Measurements from ENCODE around the gene RHOH. TPM values are rescaled to one million over a fixed set of nuclear protein-coding genes. Genes with fewer than 3 reads are reported as not detected.
A peak's percentile ranks its signal among the peaks of the same experiment; 100 is the strongest.

The RHOH gene
- total RNA-seq, 3 donors from 2014 or later (not counting 1 experiment from before 2014, with no cell fraction given): 195 to 233 (median 195) TPM

DNA sequence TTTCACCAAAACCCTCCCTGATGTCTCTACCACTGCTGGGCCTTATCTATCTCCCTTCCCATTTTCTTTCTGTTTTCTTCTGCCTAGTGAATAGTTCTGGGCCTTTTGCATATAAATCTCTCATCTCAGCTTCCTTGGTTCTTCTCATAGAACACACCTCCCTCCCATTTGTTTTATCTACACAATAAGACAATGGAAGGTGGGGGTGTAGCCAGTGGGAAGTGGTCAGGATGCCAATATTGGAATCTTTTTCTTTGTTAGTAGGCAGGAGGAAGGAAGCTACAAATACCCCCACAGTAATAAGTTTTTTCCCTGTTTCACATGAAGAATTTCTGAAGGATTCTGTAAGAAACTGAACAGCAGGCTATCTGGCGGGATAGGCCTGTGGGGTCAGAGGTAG, 30.9 kb upstream of the RHOH start:
- intact Hi-C loops (cut with micrococcal nuclease): no loop called here
- TF ChIP-seq, protein P1, sequence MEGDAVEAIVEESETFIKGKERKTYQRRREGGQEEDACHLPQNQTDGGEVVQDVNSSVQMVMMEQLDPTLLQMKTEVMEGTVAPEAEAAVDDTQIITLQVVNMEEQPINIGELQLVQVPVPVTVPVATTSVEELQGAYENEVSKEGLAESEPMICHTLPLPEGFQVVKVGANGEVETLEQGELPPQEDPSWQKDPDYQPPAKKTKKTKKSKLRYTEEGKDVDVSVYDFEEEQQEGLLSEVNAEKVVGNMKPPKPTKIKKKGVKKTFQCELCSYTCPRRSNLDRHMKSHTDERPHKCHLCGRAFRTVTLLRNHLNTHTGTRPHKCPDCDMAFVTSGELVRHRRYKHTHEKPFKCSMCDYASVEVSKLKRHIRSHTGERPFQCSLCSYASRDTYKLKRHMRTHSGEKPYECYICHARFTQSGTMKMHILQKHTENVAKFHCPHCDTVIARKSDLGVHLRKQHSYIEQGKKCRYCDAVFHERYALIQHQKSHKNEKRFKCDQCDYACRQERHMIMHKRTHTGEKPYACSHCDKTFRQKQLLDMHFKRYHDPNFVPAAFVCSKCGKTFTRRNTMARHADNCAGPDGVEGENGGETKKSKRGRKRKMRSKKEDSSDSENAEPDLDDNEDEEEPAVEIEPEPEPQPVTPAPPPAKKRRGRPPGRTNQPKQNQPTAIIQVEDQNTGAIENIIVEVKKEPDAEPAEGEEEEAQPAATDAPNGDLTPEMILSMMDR (IDR thresholded peaks at IDR 0.05): no peak
- Histone ChIP-seq H3K27me3 (ENCODE audit: control insufficient read depth, insufficient read depth, low read length) (no peaks in the 10 kb centered on the region), H3K9me3 (ENCODE audit: control insufficient read depth, insufficient read depth, low read length) (no peaks in the 10 kb centered on the region), H3K36me3 (ENCODE audit: control insufficient read depth, insufficient read depth, low read length) (no peaks in the 10 kb centered on the region), H3K27ac (ENCODE audit: low read length) (no peak overlapping the region), H3K4me3 (ENCODE audit: low read length) (no peak overlapping the region), H3K4me1 (ENCODE audit: control insufficient read depth, insufficient read depth, low read length) (no peaks in the 10 kb centered on the region)
- Mint-ChIP-seq H3K4me1 (no peaks in the 10 kb centered on the region), H3K27me3 (ENCODE audit: low read depth in 2 of 2) (no peaks in the 10 kb centered on the region), H3K4me3 (no peak overlapping the region), H3K27ac (no peak overlapping the region), H3K9me3 (peaks cover 0 to 3% of the 10 kb centered on the region in 2 donors), H3K36me3 (peaks cover 24% of the 10 kb centered on the region)
- 100% methylated on average over 1 of the region's 1 CpG for WGBS (ENCODE audit: insufficient coverage)
- DNase-seq (no peak), ATAC-seq (no peak)

DNA sequence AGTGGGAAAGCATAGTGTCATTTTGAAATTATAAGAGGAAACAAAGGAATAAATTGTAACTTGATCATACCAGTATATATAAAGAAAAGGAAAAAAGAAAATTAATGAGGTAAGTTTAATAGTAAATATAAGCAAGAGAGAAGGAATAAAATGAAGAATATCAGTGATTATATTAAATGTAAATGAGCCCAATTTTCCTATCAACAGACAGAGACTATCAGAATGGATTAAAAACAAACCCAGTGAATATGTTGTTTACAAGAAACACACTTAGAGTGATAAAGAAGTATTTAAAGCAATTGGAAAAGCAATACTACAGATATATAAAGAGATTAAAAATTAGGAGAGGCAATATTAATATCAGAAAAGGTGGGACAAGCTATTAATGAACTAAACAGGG, 28.8 kb upstream of the RHOH start:
- Mint-ChIP-seq H3K36me3 (peaks cover 17% of the 10 kb centered on the region), H3K9me3 (peaks cover 0 to 3% of the 10 kb centered on the region in 2 donors), H3K27me3 (ENCODE audit: low read depth in 2 of 2) (no peaks in the 10 kb centered on the region), H3K4me1 (peaks cover 3 to 5% of the 10 kb centered on the region in 2 donors), H3K27ac (no peak overlapping the region), H3K4me3 (no peak overlapping the region)
- intact Hi-C loops (cut with micrococcal nuclease): no loop called here
- H3K36me3 ChIP-seq (ENCODE audit: control insufficient read depth, insufficient read depth, low read length): no peaks in the 10 kb centered on the region
- no peak for DNase-seq
- H3K27me3 ChIP-seq (ENCODE audit: control insufficient read depth, insufficient read depth, low read length): no peaks in the 10 kb centered on the region
- no peak overlapping the region for H3K27ac ChIP-seq (ENCODE audit: low read length)
- TF ChIP-seq, protein P1 (IDR thresholded peaks at IDR 0.05): no peak
- no peak for ATAC-seq
- H3K4me3 ChIP-seq (ENCODE audit: low read length): no peak overlapping the region
- H3K9me3 ChIP-seq (ENCODE audit: control insufficient read depth, insufficient read depth, low read length): no peaks in the 10 kb centered on the region
- H3K4me1 ChIP-seq (ENCODE audit: control insufficient read depth, insufficient read depth, low read length): no peaks in the 10 kb centered on the region

DNA sequence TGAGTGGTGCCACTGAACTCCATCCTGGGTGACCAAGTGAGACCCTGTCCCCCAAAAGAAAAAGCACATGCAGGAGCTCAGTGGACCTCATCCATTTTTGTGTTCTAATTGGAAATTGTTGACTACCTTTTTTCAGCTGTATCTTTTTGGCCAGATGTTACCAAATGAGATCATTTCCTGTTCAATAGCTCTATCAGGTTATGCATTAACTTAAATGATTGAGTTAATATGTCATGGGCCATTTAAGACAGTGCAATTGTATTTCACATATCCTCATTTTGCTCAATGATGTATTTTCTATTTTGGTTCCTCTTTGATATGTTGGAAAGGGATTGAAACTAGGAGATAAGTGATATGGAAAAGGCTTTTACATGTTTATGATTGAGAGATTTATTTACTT, 26.2 kb upstream of the RHOH start:
- Mint-ChIP-seq H3K36me3 (peaks cover 17% of the 10 kb centered on the region), H3K9me3 (peaks cover 0 to 3% of the 10 kb centered on the region in 2 donors), H3K4me3 (no peak overlapping the region), H3K4me1 (peaks cover 13 to 14% of the 10 kb centered on the region in 2 donors), H3K27ac (no peak overlapping the region), H3K27me3 (ENCODE audit: low read depth in 2 of 2) (no peaks in the 10 kb centered on the region)
- Histone ChIP-seq H3K4me1 (ENCODE audit: control insufficient read depth, insufficient read depth, low read length) (no peaks in the 10 kb centered on the region), H3K4me3 (ENCODE audit: low read length) (no peak overlapping the region), H3K27me3 (ENCODE audit: control insufficient read depth, insufficient read depth, low read length) (no peaks in the 10 kb centered on the region), H3K9me3 (ENCODE audit: control insufficient read depth, insufficient read depth, low read length) (no peaks in the 10 kb centered on the region), H3K27ac (ENCODE audit: low read length) (no peak overlapping the region), H3K36me3 (ENCODE audit: control insufficient read depth, insufficient read depth, low read length) (no peaks in the 10 kb centered on the region)
- no peak for ATAC-seq
- TF ChIP-seq, protein P1 (IDR thresholded peaks at IDR 0.05): no peak
- no peak for DNase-seq
- intact Hi-C loops (cut with micrococcal nuclease): no loop called here

DNA sequence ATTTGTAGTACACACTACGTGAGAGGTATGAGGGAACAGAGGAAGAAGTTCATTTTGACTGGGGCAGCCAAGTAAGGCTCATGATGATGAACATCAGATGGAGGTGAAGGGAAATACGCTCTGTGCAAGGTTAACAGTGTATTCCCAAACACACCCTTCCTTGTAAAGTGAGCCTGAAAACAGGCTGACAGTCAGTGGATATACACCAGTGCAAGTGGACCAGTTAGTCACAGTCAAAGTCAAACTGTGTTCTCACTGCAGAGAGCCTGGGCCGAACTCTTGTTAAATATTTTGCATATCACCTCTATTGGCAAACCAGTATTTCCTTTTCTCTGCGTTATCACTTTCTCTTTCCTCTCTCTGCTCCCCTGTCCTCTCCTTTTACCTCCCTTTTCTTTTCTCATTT, 23.4 kb upstream of the RHOH start:
- Mint-ChIP-seq H3K4me3 (no peak overlapping the region), H3K27me3 (ENCODE audit: low read depth in 2 of 2) (no peaks in the 10 kb centered on the region), H3K4me1 (peaks cover 13 to 14% of the 10 kb centered on the region in 2 donors), H3K36me3 (no peaks in the 10 kb centered on the region), H3K27ac (peak overlapping the region; percentile 26 to 45), H3K9me3 (no peaks in the 10 kb centered on the region)
- Histone ChIP-seq H3K27me3 (ENCODE audit: control insufficient read depth, insufficient read depth, low read length) (no peaks in the 10 kb centered on the region), H3K4me3 (ENCODE audit: low read length) (no peak overlapping the region), H3K4me1 (ENCODE audit: control insufficient read depth, insufficient read depth, low read length) (no peaks in the 10 kb centered on the region), H3K36me3 (ENCODE audit: control insufficient read depth, insufficient read depth, low read length) (no peaks in the 10 kb centered on the region), H3K9me3 (ENCODE audit: control insufficient read depth, insufficient read depth, low read length) (no peaks in the 10 kb centered on the region), H3K27ac (ENCODE audit: low read length) (no peak overlapping the region)
- TF ChIP-seq, protein P1 (IDR thresholded peaks at IDR 0.05): no peak
- intact Hi-C loops (cut with micrococcal nuclease): no loop called here
- ATAC-seq (peak in 1 of 3 donors; percentile 68), DNase-seq (peak in 1 of 2 donors; percentile 36)
- WGBS (ENCODE audit: insufficient coverage): 44% methylated on average over 4 of the region's 4 CpGs
